ENCODE results near the gene CLSTN2.

- TF ChIP-seq SP1 (IDR thresholded peaks at IDR 0.05) (no peak), ZNF384 (IDR thresholded peaks at IDR 0.05) (no peak), FOXA1 (IDR thresholded peaks at IDR 0.05) (no peak), CTBP1 (IDR thresholded peaks at IDR 0.05; ENCODE audit: borderline replicate concordance) (no peak), SUZ12 (IDR thresholded peaks at IDR 0.05) (no peak), ELF4 (IDR thresholded peaks at IDR 0.05) (no peak), ARNT (IDR thresholded peaks at IDR 0.05) (no peak), TARDBP (IDR thresholded peaks at IDR 0.05) (no peak), L3MBTL2 (conservative IDR thresholded peaks at IDR 0.05) (no peak)
Measured at GRCh38 chr3:140258222-140258724, 323.3 kb downstream of the CLSTN2 start.

All from HEK293T (cell line).